Lower lobe of right lung (tissue), 2 donors: Measurements from ENCODE around the gene BICC1. TPM values are rescaled to one million over a fixed set of nuclear protein-coding genes. Genes with fewer than 3 reads are reported as not detected.
A peak's percentile ranks its signal among the peaks of the same experiment; 100 is the strongest.

Source experiments
- ATAC-seq, 2 donors: fragments of 200-7000 bp; cut with Tn5 transposase; one replicate each; pipeline ENCODE4 v1.9.1; 2020 to 2022; ENCODE audit warnings: mild to moderate bottlenecking in 2 of 2, moderate library complexity in 2 of 2
- DNase-seq: peaks from one replicate; pipeline ENCODE4 v3.0.0-alpha.2; 2020
- H3K27ac ChIP-seq: fragments of 200-600 bp; one replicate; pipeline ENCODE4 v1.8.0; 2022
- H3K27me3 ChIP-seq: fragments of 200-600 bp; one replicate; pipeline ENCODE4 v1.8.0; 2022; ENCODE audit warnings: low read depth
- H3K36me3 ChIP-seq: fragments of 200-600 bp; one replicate; pipeline ENCODE4 v1.8.0; 2022; ENCODE audit warnings: mild to moderate bottlenecking
- H3K4me1 ChIP-seq: fragments of 200-600 bp; one replicate; pipeline ENCODE4 v1.8.0; 2022
- H3K4me3 ChIP-seq: fragments of 200-600 bp; one replicate; pipeline ENCODE4 v1.8.0; 2022; ENCODE audit warnings: mild to moderate bottlenecking
- H3K9me3 ChIP-seq: fragments of 200-600 bp; one replicate; pipeline ENCODE4 v1.8.0; 2022
- intact Hi-C: fragments of 100-400 bp; cut with DNase I; formaldehyde crosslinking; loops from one replicate; pipeline ENCODE4 v1.11.0; 2022
- total RNA-seq: library from RNA; stranded (reverse); fragmentation: NEBNext Ultra II Directional; extraction: Animal tissue kit (Norgen Biotek cat#: 25700); gene quantifications from one replicate; pipeline ENCODE4 v1.2.1, GENCODE V29; 2021
- TF ChIP-seq, protein P1 (sequence below): fragments of 200-600 bp; IDR thresholded peaks from one replicate; pipeline ENCODE4 v1.8.0; 2022; ENCODE audit warnings: antibody characterized with exemption, mild to moderate bottlenecking
- donor health status: DM: no; HTN: yes; CAD: no; lungs with severe emphysema.

BICC1 gene
- total RNA-seq, 1 donor from 2014 or later: 11.0 TPM

DNA sequence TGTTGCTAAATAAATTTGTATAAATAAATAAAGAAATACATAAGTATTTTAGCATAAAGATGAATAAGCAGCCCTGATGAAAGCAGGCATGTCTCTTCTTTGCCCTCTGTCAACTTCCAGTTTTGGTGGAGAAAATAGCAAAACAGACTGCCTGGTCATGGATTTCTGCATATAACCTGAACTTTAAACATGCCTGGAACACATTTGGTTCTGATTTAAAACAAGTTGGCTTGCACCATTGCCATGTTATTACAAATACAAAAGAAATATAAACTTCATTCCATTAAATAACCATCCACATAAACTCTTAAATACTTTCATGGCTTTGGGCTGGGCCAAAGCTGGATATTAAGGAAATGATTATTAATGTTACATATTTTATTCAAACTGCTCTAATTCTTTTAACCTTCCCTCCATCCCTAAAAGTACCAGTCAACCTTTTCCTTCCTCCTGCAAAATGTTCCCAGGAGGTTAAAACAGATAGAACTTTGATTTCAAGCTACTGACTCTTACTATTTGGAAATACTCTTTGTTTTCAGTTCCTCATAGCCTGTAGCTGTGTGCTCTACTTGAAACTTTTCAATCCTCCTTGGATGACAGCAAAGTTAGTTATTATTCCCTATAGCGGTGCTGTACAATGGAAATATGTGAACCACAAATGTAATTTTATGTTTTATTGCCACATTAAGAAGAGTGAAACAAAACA lies 96.3 kb downstream of the BICC1 start:
- intact Hi-C loops: no loop called here
- DNase-seq (no peak), ATAC-seq (no peak)
- Histone ChIP-seq H3K36me3 (no peaks in the 10 kb centered on the region), H3K4me1 (no peaks in the 10 kb centered on the region), H3K9me3 (no peaks in the 10 kb centered on the region), H3K27ac (no peak overlapping the region), H3K27me3 (no peaks in the 10 kb centered on the region), H3K4me3 (no peak overlapping the region)
- TF ChIP-seq, protein P1, sequence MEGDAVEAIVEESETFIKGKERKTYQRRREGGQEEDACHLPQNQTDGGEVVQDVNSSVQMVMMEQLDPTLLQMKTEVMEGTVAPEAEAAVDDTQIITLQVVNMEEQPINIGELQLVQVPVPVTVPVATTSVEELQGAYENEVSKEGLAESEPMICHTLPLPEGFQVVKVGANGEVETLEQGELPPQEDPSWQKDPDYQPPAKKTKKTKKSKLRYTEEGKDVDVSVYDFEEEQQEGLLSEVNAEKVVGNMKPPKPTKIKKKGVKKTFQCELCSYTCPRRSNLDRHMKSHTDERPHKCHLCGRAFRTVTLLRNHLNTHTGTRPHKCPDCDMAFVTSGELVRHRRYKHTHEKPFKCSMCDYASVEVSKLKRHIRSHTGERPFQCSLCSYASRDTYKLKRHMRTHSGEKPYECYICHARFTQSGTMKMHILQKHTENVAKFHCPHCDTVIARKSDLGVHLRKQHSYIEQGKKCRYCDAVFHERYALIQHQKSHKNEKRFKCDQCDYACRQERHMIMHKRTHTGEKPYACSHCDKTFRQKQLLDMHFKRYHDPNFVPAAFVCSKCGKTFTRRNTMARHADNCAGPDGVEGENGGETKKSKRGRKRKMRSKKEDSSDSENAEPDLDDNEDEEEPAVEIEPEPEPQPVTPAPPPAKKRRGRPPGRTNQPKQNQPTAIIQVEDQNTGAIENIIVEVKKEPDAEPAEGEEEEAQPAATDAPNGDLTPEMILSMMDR: no peak

DNA sequence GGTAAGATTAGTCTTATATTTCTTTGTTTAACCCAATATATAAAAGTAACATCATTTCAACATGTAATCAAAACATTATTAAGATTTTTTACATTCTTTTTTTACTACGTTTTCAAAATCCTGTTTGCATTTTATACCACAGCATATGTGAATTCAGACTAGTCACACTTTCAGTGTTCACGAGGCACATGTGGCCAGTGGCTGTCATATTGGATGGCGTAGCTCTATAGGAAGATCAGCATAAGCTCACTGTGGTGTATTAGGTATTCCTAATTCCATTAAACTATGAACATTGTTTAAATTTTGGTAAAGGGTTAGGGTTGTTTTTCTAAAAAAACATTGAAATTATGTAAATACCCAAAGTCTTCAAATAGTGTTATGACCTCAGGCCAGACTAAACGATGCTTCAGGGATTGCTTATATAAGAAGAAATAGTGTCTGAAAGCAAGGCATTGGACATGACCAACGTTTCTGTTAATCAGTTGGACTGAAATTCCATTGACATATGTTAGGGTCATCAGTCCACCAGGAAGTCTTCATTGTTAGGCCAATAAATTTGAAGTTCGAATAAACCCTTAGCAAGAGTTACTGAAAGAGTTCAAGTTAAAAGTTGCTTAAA lies 97.0 kb downstream of the BICC1 start:
- Histone ChIP-seq H3K4me1 (no peaks in the 10 kb centered on the region), H3K4me3 (no peak overlapping the region), H3K36me3 (no peaks in the 10 kb centered on the region), H3K27me3 (no peaks in the 10 kb centered on the region), H3K27ac (no peak overlapping the region), H3K9me3 (no peaks in the 10 kb centered on the region)
- DNase-seq (no peak), ATAC-seq (no peak)
- intact Hi-C loops: no loop called here
- TF ChIP-seq, protein P1: no peak

DNA sequence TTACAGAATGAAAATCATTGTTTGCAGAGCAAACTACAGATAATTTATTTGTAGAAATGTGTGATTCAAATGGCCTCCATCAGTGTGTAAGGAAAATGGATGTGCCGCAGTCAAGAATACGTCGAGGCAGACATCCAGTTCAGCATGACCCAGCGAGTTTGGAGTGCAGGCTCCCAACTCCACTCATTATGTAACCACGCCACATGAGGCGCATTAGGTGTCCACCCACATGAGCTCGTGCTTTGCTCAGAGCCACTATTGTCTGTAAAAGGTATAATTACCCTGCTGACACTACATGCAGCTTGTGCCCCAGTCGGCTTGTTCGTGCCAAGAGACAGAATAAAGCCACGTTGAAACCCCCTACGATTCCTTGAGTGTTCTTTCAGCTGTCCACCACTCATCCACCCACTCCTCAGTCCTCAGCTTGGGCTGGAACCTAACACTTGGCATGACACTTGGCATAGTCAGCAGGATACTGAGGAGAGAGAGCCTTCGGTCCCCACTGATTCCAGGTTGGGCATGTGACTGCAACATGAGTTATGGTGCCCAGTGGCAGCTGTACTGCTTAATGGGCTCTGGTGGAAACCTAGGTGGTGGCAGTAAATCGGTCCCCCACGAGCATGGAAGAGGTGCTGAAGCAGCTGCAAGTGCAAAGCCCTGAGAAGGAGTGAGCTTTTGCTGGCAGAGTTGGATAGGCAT lies 102.7 kb downstream of the BICC1 start:
- Histone ChIP-seq H3K9me3 (no peaks in the 10 kb centered on the region), H3K4me1 (no peaks in the 10 kb centered on the region), H3K27me3 (no peaks in the 10 kb centered on the region), H3K27ac (no peak overlapping the region), H3K4me3 (no peak overlapping the region), H3K36me3 (no peaks in the 10 kb centered on the region)
- intact Hi-C loops: no loop called here
- ATAC-seq: peak in 1 of 2 donors; percentile 34
- TF ChIP-seq, protein P1: no peak
- no peak for DNase-seq

DNA sequence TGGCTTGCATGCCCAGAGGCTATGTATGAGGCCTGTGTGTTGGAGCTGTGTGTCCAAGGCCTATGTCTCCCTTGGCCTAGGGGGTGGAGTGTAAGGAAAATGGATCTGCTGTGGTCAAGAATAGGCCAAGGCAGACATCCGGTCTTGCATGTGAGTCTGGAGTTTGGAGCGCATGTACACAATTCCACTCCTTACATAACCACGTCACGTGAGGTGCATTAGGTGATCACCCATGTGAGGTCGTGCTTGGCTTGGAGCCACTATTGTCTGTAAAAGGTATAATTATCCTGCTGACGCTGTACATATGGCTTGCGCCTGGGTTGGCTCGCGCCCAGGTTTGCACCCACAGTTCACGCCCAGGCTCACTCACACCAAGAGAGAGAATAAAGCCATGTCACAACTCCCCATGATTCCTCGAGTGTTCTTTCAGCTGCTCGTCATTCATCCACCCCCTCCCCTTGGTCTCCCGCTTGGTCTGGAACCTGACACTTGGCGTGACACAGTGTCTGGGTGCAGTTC lies 105.5 kb downstream of the BICC1 start:
- TF ChIP-seq, protein P1: no peak
- ATAC-seq (peak in 1 of 2 donors; percentile 28), DNase-seq (no peak)
- intact Hi-C loops: no loop called here
- Histone ChIP-seq H3K9me3 (no peaks in the 10 kb centered on the region), H3K27ac (no peak overlapping the region), H3K36me3 (no peaks in the 10 kb centered on the region), H3K4me3 (no peak overlapping the region), H3K27me3 (no peaks in the 10 kb centered on the region), H3K4me1 (no peaks in the 10 kb centered on the region)

DNA sequence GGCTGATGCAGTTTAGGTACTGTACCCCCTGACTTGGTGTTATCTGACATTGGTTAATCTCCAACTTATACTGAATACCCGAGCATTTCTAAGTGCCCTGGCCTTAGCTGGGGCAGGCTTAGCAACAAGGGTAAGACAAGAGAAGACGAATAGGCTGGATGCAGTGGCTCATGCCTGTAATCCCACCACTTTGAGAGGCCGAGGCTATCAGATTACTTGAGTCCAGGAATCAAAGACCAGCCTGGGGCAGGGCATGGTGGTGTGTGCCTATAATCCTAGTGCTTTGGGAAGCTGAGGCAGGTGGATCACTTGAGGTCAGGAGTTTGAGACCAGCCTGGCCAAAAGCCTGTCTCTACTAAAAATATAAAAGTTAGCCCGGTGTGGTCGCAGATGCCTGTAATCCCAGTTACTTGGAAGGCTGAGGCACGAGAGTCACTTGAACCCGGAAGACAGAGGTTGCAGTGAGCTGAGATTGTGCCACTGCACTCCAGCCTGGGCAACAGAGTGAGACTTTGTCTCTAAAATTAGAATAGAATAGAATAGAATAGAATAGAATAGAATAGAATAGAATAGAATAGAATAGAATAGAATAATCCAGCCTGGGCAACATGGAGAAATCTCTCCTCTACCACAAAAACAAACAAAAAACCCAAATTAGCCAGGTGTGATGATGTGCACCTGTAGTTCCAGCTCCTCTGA lies 108.9 kb downstream of the BICC1 start:
- ATAC-seq: no peak
- no peak overlapping the region for H3K4me3 ChIP-seq
- H3K27ac ChIP-seq: no peak overlapping the region
- TF ChIP-seq, protein P1: no peak
- no peaks in the 10 kb centered on the region for H3K4me1 ChIP-seq
- no peak for DNase-seq
- no peaks in the 10 kb centered on the region for H3K27me3 ChIP-seq
- intact Hi-C loops: no loop called here
- no peaks in the 10 kb centered on the region for H3K9me3 ChIP-seq
- H3K36me3 ChIP-seq: no peaks in the 10 kb centered on the region
